Upper lobe of left lung (tissue), 4 donors: ENCODE data around the gene MOB3B.

Source experiments
- POLR2AphosphoS5 ChIP-seq, 2 donors: sonication (generic); formaldehyde crosslinking; IDR thresholded peaks; one replicate each; pipeline ENCODE4 v1.5.1; 2017; ENCODE audit warnings: antibody characterized with exemption in 2 of 2
- TF ChIP-seq, protein P1 (sequence below), 6 experiments: fragments of 450-650 bp in 4 of 6; fragments of 200-600 bp in 2 of 6; sonication (generic) in 2 of 6; IDR thresholded peaks; one replicate each; pipeline ENCODE4 v1.5.1; 2016 to 2019; ENCODE audit warnings: antibody characterized with exemption in 6 of 6

DNA sequence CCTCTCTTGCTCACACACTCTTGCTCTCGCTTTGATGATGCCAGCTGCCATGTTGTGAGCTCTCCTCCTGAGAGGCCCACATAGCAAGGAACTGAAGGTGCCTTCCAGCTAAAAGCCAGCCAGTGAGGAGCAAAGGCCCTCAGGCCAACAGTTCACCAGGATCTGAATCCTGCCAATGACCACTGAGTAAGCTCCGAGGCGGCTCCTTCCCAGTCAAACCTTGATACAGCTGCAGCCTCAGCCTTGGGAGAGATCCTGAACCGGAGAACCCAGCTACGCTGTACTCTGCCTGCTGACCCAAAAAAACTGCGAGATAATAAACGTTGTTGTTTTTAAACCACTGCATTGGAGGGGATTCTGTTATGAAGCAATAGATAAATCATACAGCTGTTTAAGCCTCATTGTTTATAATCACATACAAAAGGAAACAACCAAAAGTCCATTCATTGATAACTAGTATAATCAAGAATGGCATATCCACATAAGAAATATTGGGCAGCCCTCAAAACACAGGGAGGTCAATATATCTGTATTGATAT, 54.5 kb downstream of the MOB3B start:
- TF ChIP-seq POLR2AphosphoS5 (IDR thresholded peaks at IDR 0.05), result no peak
- TF ChIP-seq, protein P1, sequence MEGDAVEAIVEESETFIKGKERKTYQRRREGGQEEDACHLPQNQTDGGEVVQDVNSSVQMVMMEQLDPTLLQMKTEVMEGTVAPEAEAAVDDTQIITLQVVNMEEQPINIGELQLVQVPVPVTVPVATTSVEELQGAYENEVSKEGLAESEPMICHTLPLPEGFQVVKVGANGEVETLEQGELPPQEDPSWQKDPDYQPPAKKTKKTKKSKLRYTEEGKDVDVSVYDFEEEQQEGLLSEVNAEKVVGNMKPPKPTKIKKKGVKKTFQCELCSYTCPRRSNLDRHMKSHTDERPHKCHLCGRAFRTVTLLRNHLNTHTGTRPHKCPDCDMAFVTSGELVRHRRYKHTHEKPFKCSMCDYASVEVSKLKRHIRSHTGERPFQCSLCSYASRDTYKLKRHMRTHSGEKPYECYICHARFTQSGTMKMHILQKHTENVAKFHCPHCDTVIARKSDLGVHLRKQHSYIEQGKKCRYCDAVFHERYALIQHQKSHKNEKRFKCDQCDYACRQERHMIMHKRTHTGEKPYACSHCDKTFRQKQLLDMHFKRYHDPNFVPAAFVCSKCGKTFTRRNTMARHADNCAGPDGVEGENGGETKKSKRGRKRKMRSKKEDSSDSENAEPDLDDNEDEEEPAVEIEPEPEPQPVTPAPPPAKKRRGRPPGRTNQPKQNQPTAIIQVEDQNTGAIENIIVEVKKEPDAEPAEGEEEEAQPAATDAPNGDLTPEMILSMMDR (IDR thresholded peaks at IDR 0.05), result no peak
